Measurements from ENCODE around the gene PIBF1.

- no peak for TF ChIP-seq CTCF (IDR thresholded peaks at IDR 0.05)
- TF ChIP-seq ZFX (IDR thresholded peaks at IDR 0.05; ENCODE audit: borderline replicate concordance) = no peak
Measured at GRCh38 chr13:72963762-72964161, 181.8 kb downstream of the PIBF1 start.
